Loucy (cell line): Measurements from ENCODE around the gene GRIN2A.

Experiments used
- CTCF ChIP-seq: fragments of 200-600 bp; sonication (generic); conservative IDR thresholded peaks from 2 replicates; pipeline ENCODE4 v1.5.1; 2014; ENCODE audit warnings: mild to moderate bottlenecking, antibody characterized with exemption, low read length
- EZH2phosphoT487 ChIP-seq: fragments of 200-600 bp; IDR thresholded peaks from 2 replicates; pipeline ENCODE4 v1.6.1; 2018; ENCODE audit warnings: antibody characterized with exemption, mild to moderate bottlenecking, moderate library complexity, borderline replicate concordance

DNA sequence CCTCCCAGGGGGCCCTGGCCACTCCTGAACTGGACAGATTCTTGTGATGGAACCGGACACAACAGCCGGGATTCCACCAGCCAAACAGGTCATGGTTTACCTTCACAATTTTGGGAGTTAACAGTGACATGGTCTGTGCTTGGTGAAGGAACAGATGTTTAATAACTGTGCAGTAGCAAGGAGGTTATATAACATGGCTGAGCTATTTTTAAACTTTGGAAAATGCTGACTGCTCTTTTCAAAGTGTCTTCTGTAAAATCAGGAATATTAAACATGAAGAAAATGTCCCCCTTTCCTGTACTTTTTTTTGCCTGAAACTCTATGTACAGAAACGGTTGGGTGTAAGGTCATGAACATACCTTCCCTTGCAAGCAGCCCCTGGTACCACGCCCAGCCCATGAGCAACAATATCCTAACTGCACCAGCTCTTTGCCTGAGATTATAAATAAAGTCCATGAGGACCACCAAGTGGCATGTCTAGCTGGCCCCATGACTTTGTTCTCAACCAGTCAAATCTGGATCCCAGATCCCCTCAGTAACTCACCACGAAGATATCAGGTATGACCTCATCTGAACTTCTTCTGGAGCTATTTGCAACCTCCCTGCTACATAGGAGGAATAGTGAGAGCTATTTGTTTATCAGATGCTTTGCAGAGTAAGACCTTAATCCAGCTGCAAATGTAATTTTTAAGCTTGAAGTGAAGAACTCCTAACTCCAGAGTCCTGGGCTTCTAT is 249.1 kb downstream of the GRIN2A start:
- TF ChIP-seq CTCF, result no peak
- no peak for TF ChIP-seq EZH2phosphoT487
